Fibroblast of villous mesenchyme (primary cell): ENCODE measurements around the gene TDRD12. TPM values are rescaled to one million over a fixed set of nuclear protein-coding genes. Genes with fewer than 3 reads are reported as not detected.
"Not testable (repeated sequence)": the region's sequence is repeated elsewhere in the genome, so short reads cannot be mapped to it uniquely, and the experiment has no call there.

Experiments
- DNase-seq: peaks from one replicate; pipeline ENCODE4 v3.0.0-alpha.2; 2010; ENCODE audit warnings: low read depth
- H3K4me3 ChIP-seq: 2 replicates; pipeline ENCODE4 v1.5.1; 2011; ENCODE audit warnings: low read depth, mild to moderate bottlenecking, low read length
- total RNA-seq: library from RNA; depleted of rRNA; stranded (reverse); fragments of >200 nt; gene quantifications from 2 replicates; pipeline ENCODE4 v1.2.3, GENCODE V29; 2012
- TF ChIP-seq, protein P1 (sequence below): IDR thresholded peaks from 2 replicates; pipeline ENCODE4 v1.5.1; 2012; ENCODE audit warnings: low read depth, mild to moderate bottlenecking, low read length; ENCODE audit not compliant: insufficient read depth

The TDRD12 gene
- total RNA-seq, 1 donor: under 0.01 TPM

DNA sequence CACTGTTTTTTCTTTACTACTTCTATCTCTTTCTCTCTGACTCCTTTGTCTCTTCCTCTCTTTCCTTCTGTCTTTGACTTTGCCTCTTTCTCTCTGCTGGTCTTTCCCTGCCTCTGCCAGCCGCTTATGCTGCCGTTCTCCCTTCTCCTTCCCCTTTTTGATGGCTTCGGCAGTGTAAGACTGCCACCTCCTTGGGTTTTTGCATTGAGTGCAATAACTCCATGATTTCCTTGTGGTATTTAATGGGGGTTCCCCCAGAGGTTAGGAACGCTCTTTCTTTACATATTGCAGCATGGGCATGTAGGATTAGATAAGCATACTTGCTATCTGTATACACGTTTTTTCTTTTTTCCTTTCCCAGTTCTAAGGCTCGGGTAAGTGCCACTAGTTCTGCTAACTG is 24.1 kb upstream of the TDRD12 start:
- not testable (repeated sequence) for DNase-seq, H3K4me3 ChIP-seq

DNA sequence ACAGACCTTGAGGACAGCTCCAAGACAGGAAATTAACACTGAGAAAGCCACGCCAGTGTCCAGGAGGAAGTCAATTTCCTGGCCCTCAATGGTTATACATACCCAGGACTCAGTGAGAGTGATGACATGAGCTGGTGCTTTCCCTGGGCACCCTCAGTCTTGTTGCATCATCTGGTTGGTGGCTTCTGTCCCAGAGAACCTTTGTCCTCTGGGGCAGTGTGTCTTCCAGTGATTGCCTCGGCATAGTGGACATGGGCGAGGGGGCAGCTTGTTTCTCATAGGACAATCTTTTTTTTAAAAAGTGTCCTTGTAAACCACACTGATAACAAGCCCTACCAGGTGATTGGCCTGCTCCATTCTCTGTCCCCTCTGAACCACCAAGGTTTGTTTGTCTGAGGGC is 22.8 kb upstream of the TDRD12 start:
- H3K4me3 ChIP-seq, DNase-seq: not testable (repeated sequence)

DNA sequence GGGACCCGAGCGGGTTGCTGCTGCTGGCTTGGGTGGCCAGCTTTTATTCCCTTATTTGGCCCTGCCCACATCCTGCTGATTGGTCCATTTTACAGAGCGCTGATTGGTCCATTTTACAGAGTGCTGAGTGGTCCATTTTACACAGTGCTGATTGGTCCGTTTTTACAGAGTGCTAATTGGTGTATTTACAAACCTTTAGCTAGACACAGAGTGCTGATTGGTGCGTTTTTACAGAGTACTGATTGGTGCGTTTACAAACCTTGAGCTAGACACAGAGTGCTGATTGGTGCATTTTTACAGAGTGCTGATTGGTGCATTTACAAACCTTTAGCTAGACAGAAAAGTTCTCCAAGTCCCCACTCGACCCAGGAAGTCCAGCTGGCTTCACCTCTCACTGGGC is 19.4 kb upstream of the TDRD12 start:
- DNase-seq, H3K4me3 ChIP-seq: not testable (repeated sequence)

DNA sequence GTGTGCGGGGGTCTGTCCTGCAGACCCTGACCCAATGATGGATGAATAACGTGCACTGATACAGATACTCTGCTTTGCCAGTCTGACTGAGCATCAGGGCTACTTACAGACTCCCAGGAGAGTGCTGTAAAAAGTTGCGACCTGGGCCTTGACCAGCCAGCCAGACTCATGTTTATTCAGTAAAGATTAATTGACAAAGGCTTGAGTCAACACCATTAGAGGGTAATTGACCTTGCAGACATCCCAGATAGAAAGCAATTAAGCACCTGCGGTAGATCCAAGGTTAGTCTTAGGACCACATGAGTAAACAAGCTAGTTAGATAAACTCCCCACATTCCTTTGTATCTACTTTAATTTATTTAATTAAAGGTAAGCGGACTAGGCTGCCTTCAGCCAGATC is 17.6 kb upstream of the TDRD12 start:
- TF ChIP-seq, protein P1, sequence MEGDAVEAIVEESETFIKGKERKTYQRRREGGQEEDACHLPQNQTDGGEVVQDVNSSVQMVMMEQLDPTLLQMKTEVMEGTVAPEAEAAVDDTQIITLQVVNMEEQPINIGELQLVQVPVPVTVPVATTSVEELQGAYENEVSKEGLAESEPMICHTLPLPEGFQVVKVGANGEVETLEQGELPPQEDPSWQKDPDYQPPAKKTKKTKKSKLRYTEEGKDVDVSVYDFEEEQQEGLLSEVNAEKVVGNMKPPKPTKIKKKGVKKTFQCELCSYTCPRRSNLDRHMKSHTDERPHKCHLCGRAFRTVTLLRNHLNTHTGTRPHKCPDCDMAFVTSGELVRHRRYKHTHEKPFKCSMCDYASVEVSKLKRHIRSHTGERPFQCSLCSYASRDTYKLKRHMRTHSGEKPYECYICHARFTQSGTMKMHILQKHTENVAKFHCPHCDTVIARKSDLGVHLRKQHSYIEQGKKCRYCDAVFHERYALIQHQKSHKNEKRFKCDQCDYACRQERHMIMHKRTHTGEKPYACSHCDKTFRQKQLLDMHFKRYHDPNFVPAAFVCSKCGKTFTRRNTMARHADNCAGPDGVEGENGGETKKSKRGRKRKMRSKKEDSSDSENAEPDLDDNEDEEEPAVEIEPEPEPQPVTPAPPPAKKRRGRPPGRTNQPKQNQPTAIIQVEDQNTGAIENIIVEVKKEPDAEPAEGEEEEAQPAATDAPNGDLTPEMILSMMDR: no peak
- no peak overlapping the region for H3K4me3 ChIP-seq
- DNase-seq: no peak

DNA sequence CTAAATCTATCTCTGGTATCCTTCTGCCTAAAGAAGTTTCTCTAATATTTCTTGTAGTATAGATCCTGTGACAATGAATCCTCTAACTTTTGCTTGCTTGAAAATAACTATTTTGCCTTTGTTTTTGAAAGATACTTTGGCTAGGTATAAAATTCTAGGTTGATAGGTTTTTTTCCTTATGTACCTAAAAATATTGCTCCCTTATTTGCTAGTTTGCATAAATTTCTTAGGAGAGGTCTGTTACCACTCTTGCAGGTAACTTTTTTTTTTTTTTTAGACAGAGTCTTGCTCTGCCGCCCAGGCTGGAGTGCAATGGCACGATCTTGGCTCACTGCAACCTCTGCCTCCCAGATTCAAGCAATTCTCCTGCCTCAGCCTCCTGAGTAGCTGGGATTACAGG is 15.6 kb upstream of the TDRD12 start:
- not testable (repeated sequence) for H3K4me3 ChIP-seq, DNase-seq

DNA sequence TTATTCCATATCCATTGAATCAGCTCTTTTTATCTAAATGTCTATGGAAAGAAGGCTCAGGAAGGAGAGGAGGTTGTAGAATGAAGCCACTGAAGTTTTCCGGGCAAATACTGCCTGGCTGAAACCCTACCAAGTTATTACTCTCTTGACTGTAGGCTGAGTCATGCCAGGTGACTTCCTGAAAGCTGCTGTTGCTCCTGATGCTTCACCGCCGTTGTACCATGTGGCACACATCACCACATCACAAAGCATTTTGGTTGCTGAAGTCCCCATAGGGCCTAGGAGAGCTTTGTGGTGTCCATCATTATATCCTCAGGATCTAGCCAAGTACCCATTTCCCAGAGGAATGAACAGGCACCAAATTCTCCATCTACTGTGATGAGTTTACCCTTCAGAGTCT is 11.1 kb upstream of the TDRD12 start:
- H3K4me3 ChIP-seq: no peak overlapping the region
- DNase-seq: no peak
- TF ChIP-seq, protein P1: no peak

DNA sequence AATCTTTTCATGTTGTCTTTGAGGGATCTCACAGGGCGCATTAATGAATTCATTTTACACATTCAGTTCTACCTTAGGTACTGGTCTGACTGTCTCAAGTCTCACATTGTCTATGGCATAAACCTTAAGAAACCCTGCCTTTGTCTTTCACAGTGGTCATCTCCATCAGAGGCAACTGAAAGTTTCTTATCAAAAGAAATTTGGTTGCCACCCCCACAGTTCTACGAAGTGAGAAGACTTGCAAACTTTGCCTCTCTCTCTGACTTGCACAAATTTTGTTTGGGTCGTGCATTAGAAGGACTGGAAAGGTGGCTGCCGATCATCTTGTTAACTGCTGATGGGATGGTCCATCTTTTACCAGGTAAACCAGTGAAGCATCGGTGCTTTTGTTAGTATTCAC is 10.5 kb upstream of the TDRD12 start:
- no peak overlapping the region for H3K4me3 ChIP-seq
- TF ChIP-seq, protein P1: no peak
- DNase-seq: no peak

DNA sequence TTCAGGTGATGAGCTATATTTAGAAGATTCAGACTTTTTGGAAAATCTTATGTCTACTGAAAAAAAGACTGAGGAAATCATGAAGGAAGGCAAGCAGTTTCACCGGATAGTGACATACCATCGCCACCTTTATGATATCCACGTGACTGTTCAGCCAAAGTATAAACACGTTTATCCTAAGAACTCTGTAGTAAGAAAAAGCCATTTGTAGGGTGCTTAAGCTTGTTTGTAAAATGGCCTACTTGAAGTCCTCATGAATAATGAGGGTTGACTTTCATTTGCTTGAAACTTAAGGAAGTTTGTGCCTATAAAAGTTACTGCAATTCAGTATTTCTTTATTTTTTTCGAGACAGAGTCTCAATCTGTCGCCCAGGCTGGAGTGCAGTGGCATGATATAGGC is 7.8 kb upstream of the TDRD12 start:
- TF ChIP-seq, protein P1: no peak
- no peak for DNase-seq
- no peak overlapping the region for H3K4me3 ChIP-seq

DNA sequence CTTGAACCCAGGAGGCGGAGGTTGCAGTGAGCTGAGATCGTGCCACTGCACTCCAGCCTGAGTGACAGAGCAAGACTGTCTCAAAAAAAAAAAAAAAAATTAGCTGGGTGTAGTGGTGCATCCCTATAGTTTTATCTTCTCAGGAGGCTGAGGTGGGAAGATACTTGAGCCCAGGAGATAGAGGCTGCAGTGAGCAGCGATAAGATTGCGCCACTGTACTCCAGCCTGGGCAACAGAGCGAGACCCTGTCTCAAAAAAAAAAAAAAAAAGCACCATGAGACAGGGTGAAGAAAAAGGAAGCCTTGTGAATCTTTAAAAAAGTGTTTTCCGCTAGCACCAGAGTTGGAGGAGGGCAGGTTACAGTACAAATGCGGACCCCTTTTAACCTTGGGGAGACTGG is 3.4 kb upstream of the TDRD12 start:
- not testable (repeated sequence) for DNase-seq

DNA sequence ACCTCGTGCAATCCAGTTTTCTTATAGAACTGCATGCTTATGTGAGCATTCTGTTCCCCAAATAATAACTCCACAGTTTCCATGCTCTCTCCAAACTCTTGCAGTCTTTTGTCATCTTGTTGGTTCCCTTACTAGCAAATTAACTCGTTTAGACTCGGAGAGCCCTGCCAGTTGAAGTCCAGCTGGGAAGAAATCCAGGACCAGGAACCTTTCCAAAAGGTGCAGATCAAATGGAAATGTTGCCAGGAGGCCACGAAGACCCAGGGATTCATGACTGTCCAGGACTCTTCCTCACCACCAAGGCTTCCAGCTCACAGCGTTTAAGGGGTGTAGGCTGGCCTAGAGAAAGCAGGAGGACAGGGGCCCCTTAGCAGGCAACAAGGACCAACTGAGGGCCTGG is 2.1 kb upstream of the TDRD12 start:
- H3K4me3 ChIP-seq: no peak overlapping the region
- TF ChIP-seq, protein P1: no peak
- no peak for DNase-seq

More for the DNA sequence above, 3.4 kb upstream of the TDRD12 start:
- not testable (repeated sequence) for H3K4me3 ChIP-seq
